GM13977 (cell line): ENCODE results near the gene RHO.
A peak's percentile ranks its signal among the peaks of the same experiment; 100 is the strongest.
"Not testable (repeated sequence)": the region's sequence is repeated elsewhere in the genome, so short reads cannot be mapped to it uniquely, and the experiment has no call there.

Source experiments
- DNase-seq: peaks from one replicate; pipeline ENCODE4 v3.0.0; 2012; ENCODE audit warnings: low spot score
- in situ Hi-C: fragments of 300-500 bp; cut with MboI; formaldehyde crosslinking; loops from one replicate; pipeline ENCODE4 v1.12.0; 2022; ENCODE audit warnings: low sequenced_read_pairs, low pct_unique_long_range_greater_than_20kb, mixed read lengths, inconsistent platforms; ENCODE audit not compliant: unreplicated experiment
- TF ChIP-seq, protein P1 (sequence below): IDR thresholded peaks from 2 replicates; pipeline ENCODE4 v1.5.1; 2012; ENCODE audit warnings: mild to moderate bottlenecking, control low read depth; ENCODE audit not compliant: insufficient read depth; ENCODE audit errors: extremely low read depth, missing control alignments

RHO gene

DNA sequence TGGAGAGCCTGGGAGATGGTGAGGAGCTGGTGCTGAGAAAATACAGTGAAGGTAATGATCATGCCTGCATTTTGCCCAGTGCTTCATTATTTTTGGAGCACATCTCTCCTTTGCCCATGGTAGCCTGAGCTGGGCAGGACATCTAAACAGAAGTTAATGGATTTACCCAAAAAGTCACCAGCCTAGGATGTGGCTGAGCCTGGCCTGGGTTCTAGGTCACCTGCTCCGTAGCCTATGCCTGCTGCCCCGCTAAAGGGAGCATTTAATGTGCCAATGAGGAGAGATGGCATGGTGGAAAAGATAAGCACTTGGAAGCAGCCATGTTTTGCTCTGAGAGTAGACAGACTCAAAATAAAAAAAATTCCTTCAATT lies 41.8 kb upstream of the RHO start:
- no peak for DNase-seq
- TF ChIP-seq, protein P1, sequence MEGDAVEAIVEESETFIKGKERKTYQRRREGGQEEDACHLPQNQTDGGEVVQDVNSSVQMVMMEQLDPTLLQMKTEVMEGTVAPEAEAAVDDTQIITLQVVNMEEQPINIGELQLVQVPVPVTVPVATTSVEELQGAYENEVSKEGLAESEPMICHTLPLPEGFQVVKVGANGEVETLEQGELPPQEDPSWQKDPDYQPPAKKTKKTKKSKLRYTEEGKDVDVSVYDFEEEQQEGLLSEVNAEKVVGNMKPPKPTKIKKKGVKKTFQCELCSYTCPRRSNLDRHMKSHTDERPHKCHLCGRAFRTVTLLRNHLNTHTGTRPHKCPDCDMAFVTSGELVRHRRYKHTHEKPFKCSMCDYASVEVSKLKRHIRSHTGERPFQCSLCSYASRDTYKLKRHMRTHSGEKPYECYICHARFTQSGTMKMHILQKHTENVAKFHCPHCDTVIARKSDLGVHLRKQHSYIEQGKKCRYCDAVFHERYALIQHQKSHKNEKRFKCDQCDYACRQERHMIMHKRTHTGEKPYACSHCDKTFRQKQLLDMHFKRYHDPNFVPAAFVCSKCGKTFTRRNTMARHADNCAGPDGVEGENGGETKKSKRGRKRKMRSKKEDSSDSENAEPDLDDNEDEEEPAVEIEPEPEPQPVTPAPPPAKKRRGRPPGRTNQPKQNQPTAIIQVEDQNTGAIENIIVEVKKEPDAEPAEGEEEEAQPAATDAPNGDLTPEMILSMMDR: no peak
- in situ Hi-C loops: no loop called here

DNA sequence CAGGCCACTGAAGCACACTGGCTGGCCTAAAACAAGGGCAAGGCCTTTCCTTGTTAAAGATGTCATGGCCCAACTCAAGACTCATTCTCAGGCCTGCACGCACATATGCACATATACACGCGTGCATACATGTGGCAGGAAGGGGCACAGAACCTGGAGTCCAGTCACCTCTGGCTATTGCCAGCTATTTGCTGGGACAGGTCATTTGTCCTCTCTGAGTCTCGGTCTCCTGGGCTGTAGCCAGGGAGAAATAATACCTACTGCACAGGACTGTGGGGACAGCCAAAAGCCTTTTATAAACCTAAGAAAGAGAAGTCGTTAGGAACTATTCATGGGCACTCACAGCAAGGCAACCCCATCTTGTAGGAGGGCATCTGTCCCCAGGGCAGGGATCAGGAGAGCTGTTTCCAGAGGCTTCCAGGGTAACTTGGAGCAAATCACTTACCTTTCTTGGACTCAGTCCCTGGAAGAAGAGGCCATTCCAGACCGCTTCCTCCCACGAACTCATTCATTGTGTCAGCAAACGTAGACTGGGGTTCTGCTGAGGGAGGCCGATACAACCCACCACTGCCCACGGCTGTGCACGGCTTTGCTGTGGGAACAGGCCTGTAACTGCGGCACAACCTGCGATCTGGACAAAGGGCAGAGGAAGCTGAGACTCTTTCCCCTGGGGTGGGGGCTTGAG lies 41.1 kb upstream of the RHO start:
- TF ChIP-seq, protein P1: no peak
- no peak for DNase-seq
- in situ Hi-C loops: no loop called here

DNA sequence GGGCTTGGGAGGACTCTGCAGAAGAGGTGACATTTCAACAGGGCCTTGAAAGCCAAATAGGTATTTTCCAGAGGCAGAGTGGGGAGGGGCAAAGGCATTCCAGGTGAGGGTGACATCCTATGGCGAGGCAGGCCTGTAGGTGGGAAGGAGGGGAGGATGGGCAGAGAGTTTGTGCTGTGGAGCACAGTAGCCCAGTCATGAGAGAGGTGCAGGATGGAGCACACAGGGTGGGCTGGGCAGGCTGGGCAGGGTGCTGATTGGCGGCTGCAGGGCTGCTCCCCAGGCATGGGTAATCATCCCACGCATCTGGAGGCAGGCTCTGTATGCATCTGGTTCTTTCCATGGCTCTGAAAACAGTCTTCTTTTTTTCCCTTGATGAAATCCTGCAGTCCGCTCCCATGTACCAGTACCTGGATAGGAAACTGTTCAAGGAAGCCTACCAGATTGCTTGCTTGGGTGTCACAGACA lies 40.5 kb upstream of the RHO start:
- DNase-seq, in situ Hi-C loops: not testable (repeated sequence)

DNA sequence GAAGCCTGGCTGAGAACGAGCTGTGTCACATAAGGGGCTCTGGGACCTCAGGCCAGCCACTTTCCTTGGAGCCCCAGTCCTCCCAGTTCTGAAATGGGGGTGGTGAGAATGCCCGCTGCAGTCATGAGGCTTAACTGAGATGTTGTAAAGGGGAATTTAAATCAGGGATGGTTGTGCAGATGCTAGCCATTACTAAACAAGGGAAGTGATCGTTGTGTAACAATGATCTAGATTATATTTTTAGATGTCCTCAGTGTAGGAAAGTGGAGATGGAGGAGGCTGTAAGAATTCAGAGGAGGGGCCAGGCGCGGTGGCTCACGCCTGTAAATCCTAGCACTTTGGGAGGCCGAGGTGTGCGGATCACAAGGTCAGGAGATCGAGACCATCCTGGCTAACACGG lies 39.2 kb upstream of the RHO start:
- DNase-seq, in situ Hi-C loops: not testable (repeated sequence)

DNA sequence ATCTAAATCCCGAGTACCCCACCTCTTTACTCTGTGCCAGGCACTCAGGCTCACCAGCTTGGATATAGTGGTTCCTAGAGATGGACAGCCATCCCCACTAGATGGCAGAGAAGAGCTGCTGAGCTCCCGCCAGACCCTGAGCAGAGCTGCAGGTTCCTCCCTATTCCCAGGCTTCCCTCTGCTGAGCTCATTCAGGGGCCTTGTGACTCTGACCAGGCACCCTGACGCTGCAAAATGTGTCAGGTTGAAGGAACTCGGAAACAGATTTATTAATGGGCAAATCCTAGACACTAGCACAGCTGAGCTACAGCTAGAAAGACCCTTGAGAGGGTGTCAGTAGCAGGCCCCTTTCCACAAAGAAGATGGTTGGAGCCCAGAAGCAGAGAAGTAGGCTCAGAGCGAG lies 38.2 kb upstream of the RHO start:
- in situ Hi-C loops: no loop called here
- TF ChIP-seq, protein P1: peak; percentile 87
- peak; percentile 82 for DNase-seq

DNA sequence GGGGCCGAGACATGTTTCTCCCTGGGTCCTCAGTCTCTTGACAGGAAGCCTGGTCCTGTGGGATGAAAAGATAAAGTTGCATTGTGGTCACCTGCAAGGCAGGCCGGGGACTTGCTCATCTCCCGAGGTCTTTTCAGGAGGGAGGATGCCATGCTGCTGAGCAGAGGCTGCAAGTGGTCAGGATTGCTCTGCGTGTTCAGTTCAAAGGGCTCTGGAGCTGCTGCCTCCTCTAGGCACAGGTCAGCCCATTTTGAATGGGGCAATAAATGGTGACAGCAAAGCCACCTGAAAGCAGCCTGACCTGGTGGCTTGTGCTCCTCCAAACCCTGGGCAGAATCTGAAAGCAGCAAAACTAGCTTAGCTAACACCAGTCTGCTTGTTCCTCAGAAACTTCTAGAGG lies 37.4 kb upstream of the RHO start:
- DNase-seq, in situ Hi-C loops: not testable (repeated sequence)

DNA sequence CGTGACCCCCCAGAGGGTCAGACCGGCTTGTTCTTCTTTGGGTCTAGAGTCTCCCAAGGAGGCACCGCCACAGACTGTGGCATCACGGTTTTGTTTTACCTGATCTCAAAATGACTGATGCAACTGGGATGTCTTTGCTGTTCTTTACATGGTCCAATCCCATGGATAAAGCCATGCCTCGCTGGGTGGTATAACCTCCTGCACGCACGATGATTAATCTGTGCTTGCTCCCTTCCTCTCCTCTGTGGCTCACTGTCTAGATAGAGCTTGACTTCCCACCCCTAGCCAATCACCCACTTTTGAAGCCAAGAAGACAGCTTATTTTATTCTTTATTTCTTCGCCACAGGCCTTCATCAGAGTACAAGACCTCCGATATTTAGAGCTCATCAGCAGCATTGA lies 36.6 kb upstream of the RHO start:
- in situ Hi-C loops: no loop called here

DNA sequence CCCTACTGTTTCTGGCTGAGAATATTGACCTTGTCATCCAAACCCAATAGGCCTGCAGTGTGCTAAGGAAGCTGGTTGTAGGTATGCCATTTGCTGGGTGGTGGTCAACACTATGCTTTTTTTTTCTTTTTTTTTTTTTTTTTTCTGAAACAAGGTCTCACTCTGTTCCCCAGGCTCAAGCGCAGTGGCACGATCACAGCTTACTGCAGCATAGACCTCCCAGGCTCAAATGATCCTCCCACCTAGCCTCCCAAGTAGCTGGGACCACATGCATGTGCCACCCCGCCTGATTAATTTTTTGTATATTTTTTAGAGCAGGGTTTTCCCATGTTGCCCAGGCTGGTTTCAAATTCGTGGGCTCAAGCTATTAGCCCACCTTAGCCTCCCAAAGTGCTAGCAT lies 35.7 kb upstream of the RHO start:
- in situ Hi-C loops: no loop called here
- DNase-seq: no peak
- TF ChIP-seq, protein P1: no peak

More for the DNA sequence above, 36.6 kb upstream of the RHO start:
- DNase-seq: no peak
- TF ChIP-seq, protein P1: no peak
